HG02870 (cell line): ENCODE results near the gene LCOR.

ENCODE experiments used
- ATAC-seq: cut with Tn5 transposase; IDR thresholded peaks from one replicate; pipeline ENCODE4 v1.9.1; 2021; ENCODE audit warnings: mild to moderate bottlenecking, moderate library complexity; ENCODE audit not compliant: unreplicated experiment

Gene LCOR

GRCh38 chr10:96889415-96890171, 57.5 kb downstream of the LCOR start:
- no peak for ATAC-seq

GRCh38 chr10:96890172-96890513, 58.0 kb downstream of the LCOR start:
- no peak for ATAC-seq

- ATAC-seq: no peak
Observed at GRCh38 chr10:96890580-96890979, 58.5 kb downstream of the LCOR start.

- ATAC-seq: no peak
Observed at GRCh38 chr10:96891840-96892239, 59.7 kb downstream of the LCOR start.

GRCh38 chr10:96895662-96896424, 63.7 kb downstream of the LCOR start:
- no peak for ATAC-seq

GRCh38 chr10:96896884-96897589, 64.9 kb downstream of the LCOR start:
- ATAC-seq: no peak

GRCh38 chr10:96902117-96902516, 70.0 kb downstream of the LCOR start:
- ATAC-seq: no peak

- no peak for ATAC-seq
Observed at GRCh38 chr10:96902731-96903358, 70.7 kb downstream of the LCOR start.

GRCh38 chr10:96904648-96905047, 72.5 kb downstream of the LCOR start:
- ATAC-seq: no peak

- ATAC-seq: no peak
Observed at GRCh38 chr10:96906864-96907263, 74.8 kb downstream of the LCOR start.

GRCh38 chr10:96910488-96911395, 78.6 kb downstream of the LCOR start:
- no peak for ATAC-seq

- ATAC-seq: no peak
Observed at GRCh38 chr10:96912405-96912804, 80.3 kb downstream of the LCOR start.

GRCh38 chr10:96913906-96914305, 81.8 kb downstream of the LCOR start:
- ATAC-seq: no peak

GRCh38 chr10:96917628-96918027, 85.5 kb downstream of the LCOR start:
- ATAC-seq: no peak

GRCh38 chr10:96918214-96919002, 86.3 kb downstream of the LCOR start:
- ATAC-seq: no peak

- no peak for ATAC-seq
Observed at GRCh38 chr10:96919785-96920430, 87.8 kb downstream of the LCOR start.

- ATAC-seq: no peak
Observed at GRCh38 chr10:96921655-96922054, 89.6 kb downstream of the LCOR start.

- no peak for ATAC-seq
Observed at GRCh38 chr10:96922978-96923948, 91.2 kb downstream of the LCOR start.
